HepG2 (cell line): Measurements from ENCODE around the gene HACD2. TPM values are rescaled to one million over a fixed set of nuclear protein-coding genes. Genes with fewer than 3 reads are reported as not detected.

ENCODE experiments used
- AHR ChIP-seq: IDR thresholded peaks from 2 replicates; pipeline ENCODE4 v1.6.1; 2018; ENCODE audit warnings: missing genetic modification reagents, missing compliant biosample characterization
- FOXC1 ChIP-seq: sonication (generic); formaldehyde crosslinking; IDR thresholded peaks from 2 replicates; pipeline ENCODE4 v1.8.0; 2022; ENCODE audit warnings: mild to moderate bottlenecking, missing genetic modification reagents, borderline replicate concordance
- KDM3A ChIP-seq: IDR thresholded peaks from 2 replicates; pipeline ENCODE4 v1.6.1; 2018; ENCODE audit warnings: low read depth, missing compliant biosample characterization
- LCORL ChIP-seq, 2 experiments: fragments of 450-650 bp in 1 of 2; sonication (generic) in 1 of 2; formaldehyde crosslinking in 1 of 2; IDR thresholded peaks; 2 replicates each; pipeline versions ENCODE4 v1.5.0 to v1.6.1; 2017 to 2020; ENCODE audit warnings: antibody characterized with exemption in 1 of 2, missing genetic modification reagents in 1 of 2
- MAFF ChIP-seq: IDR thresholded peaks from 2 replicates; pipeline ENCODE4 v1.6.1; 2011; ENCODE audit warnings: low read depth, low read length, improper control_type of control experiment
- MYNN ChIP-seq: sonication (generic); formaldehyde crosslinking; IDR thresholded peaks from 2 replicates; pipeline ENCODE4 v1.4.0; 2020; ENCODE audit warnings: mild to moderate bottlenecking, low read depth, missing genetic modification reagents
- NFYC ChIP-seq: IDR thresholded peaks from 2 replicates; pipeline ENCODE4 v1.6.1; 2016; ENCODE audit warnings: missing genetic modification reagents, missing compliant biosample characterization
- PBX3 ChIP-seq: sonication (generic); formaldehyde crosslinking; IDR thresholded peaks from 2 replicates; pipeline ENCODE4 v1.8.1; 2023; ENCODE audit warnings: missing genetic modification reagents, inconsistent platforms, borderline replicate concordance
- PLRG1 ChIP-seq: fragments of 450-650 bp; conservative IDR thresholded peaks from 2 replicates; pipeline ENCODE4 v1.6.1; 2016
- PPARG ChIP-seq: conservative IDR thresholded peaks from 2 replicates; pipeline ENCODE4 v1.6.1; 2016; ENCODE audit warnings: missing biosample characterization, missing genetic modification reagents
- RCOR2 ChIP-seq: IDR thresholded peaks from 2 replicates; pipeline ENCODE4 v1.6.1; 2016; ENCODE audit warnings: missing biosample characterization, missing genetic modification reagents
- SP4 ChIP-seq: sonication (generic); formaldehyde crosslinking; IDR thresholded peaks from 2 replicates; pipeline ENCODE4 v1.8.1; 2023; ENCODE audit warnings: mild to moderate bottlenecking, missing genetic modification reagents
- THAP9 ChIP-seq: sonication (generic); formaldehyde crosslinking; IDR thresholded peaks from 2 replicates; pipeline ENCODE4; 2020; ENCODE audit warnings: missing genetic modification reagents, mild to moderate bottlenecking, borderline replicate concordance
- ZBTB37 ChIP-seq: sonication (generic); formaldehyde crosslinking; IDR thresholded peaks from 2 replicates; pipeline ENCODE4 v1.4.0; 2020; ENCODE audit warnings: mild to moderate bottlenecking, missing genetic modification reagents
- ZC3H13 ChIP-seq: sonication (generic); formaldehyde crosslinking; IDR thresholded peaks from 2 replicates; pipeline ENCODE4 v1.8.1; 2023; ENCODE audit warnings: mild to moderate bottlenecking, missing genetic modification reagents, moderate library complexity
- ZNF496 ChIP-seq: sonication (generic); formaldehyde crosslinking; IDR thresholded peaks from 2 replicates; pipeline ENCODE4 v1.8.1; 2023; ENCODE audit warnings: mild to moderate bottlenecking, moderate library complexity, missing genetic modification reagents; ENCODE audit not compliant: insufficient replicate concordance
- ZNF574 ChIP-seq: sonication (generic); formaldehyde crosslinking; IDR thresholded peaks from 2 replicates; pipeline ENCODE4 v1.4.0; 2020; ENCODE audit warnings: missing genetic modification reagents
- ZNF605 ChIP-seq: sonication (generic); formaldehyde crosslinking; IDR thresholded peaks from 2 replicates; pipeline ENCODE4 v1.8.0; 2022; ENCODE audit warnings: mild to moderate bottlenecking, missing genetic modification reagents
- ZNF691 ChIP-seq: sonication (generic); formaldehyde crosslinking; IDR thresholded peaks from 2 replicates; pipeline ENCODE4 v1.4.0; 2020; ENCODE audit warnings: missing genetic modification reagents, low read depth, mild to moderate bottlenecking, borderline replicate concordance
- polyA plus RNA-seq, 8 experiments: library from polyadenylated mRNA; depleted of rRNA in 3 of 8; stranded (reverse) in 7 of 8; unstranded in 1 of 8; fragments of >200 nt; fragmentation: Illumina TruSeq in 4 of 8; extraction: Trizol in 4 of 8; gene quantifications; 2 replicates each; pipeline versions ENCODE4 v1.2.1 to v1.2.3, GENCODE V29; 2011 to 2016; ENCODE audit warnings: low read depth in 4 of 8, missing spikeins in 1 of 8, mixed read lengths in 1 of 8; ENCODE audit not compliant: insufficient read depth in 1 of 8
- total RNA-seq, 5 experiments: library from RNA; depleted of rRNA; stranded (reverse); fragments of >200 nt; fragmentation: Illumina TruSeq; extraction: Trizol; gene quantifications; 2 replicates each; pipeline ENCODE4 v1.2.3, GENCODE V29; 2016; ENCODE audit warnings: low read depth in 1 of 5

The HACD2 gene
- total and polyA plus RNA-seq, 2 of the 13 experiments (the other 11 are each of a cell fraction or from before 2014, with no cell fraction given): 47.0 to 50.4 TPM

- TF ChIP-seq ZNF496 (CRISPR knock-in tag) (no peak), ZNF691 (CRISPR knock-in tag) (peak; percentile 87; the same call in 1 of the 2 replicates), NFYC (CRISPR knock-in tag) (peak; percentile 44; the same call in 1 of the 2 replicates), PLRG1 (no peak), ZBTB37 (CRISPR knock-in tag) (0 out of 2 replicates have a peak, but pooled peaks have one; percentile 12), PBX3 (CRISPR knock-in tag) (no peak), SP4 (CRISPR knock-in tag) (peak; percentile 85), KDM3A (CRISPR knock-in tag) (peak; percentile 72; the same call in 1 of the 2 replicates), MAFF (no peak), ZNF574 (CRISPR knock-in tag) (peak; percentile 84), ZC3H13 (CRISPR knock-in tag) (peak; percentile 67; the same call in 1 of the 2 replicates), LCORL (IDR thresholded peaks at IDR 0.05) (0 out of 2 replicates have a peak, but pooled peaks have one; percentile 35), LCORL (CRISPR knock-in tag; IDR thresholded peaks at IDR 0.05) (peak; percentile 88), MYNN (CRISPR knock-in tag) (no peak), THAP9 (CRISPR knock-in tag) (peak; percentile 100), ZNF605 (CRISPR knock-in tag) (0 out of 2 replicates have a peak, but pooled peaks have one; percentile 32), RCOR2 (CRISPR knock-in tag) (no peak), PPARG (CRISPR knock-in tag) (no peak), FOXC1 (CRISPR knock-in tag) (peak; percentile 46; the same call in 1 of the 2 replicates), AHR (CRISPR knock-in tag) (peak; percentile 64)
Observed at GRCh38 chr3:123584988-123585937, at the start of gene HACD2 (continued).
